WTC11 (cell line): Measurements from ENCODE around the gene ZNF530. TPM values are rescaled to one million over a fixed set of nuclear protein-coding genes. Genes with fewer than 3 reads are reported as not detected.

Experiments used
- ATF1 ChIP-seq: sonication (generic); formaldehyde crosslinking; IDR thresholded peaks from 2 replicates; pipeline ENCODE4 v1.8.1; 2023; ENCODE audit warnings: mild to moderate bottlenecking, moderate library complexity, missing genetic modification reagents
- CREM ChIP-seq: sonication (generic); formaldehyde crosslinking; IDR thresholded peaks from 2 replicates; pipeline ENCODE4 v1.8.1; 2022; ENCODE audit warnings: mild to moderate bottlenecking, missing genetic modification reagents, moderate library complexity
- ELF4 ChIP-seq: sonication (generic); formaldehyde crosslinking; IDR thresholded peaks from 2 replicates; pipeline ENCODE4 v1.8.1; 2022; ENCODE audit warnings: low read depth, mild to moderate bottlenecking, moderate library complexity, missing genetic modification reagents
- MXD4 ChIP-seq: fragments of 250-450 bp; sonication (Bioruptor Pico); IDR thresholded peaks from 2 replicates; pipeline ENCODE4 v1.8.0; 2021; ENCODE audit warnings: mild to moderate bottlenecking, moderate library complexity, borderline replicate concordance
- NFATC4 ChIP-seq: fragments of 250-450 bp; sonication (Bioruptor Pico); IDR thresholded peaks from 2 replicates; pipeline ENCODE4 v1.9.0; 2021; ENCODE audit warnings: mild to moderate bottlenecking
- NFYB ChIP-seq: sonication (generic); formaldehyde crosslinking; conservative IDR thresholded peaks from 2 replicates; pipeline ENCODE4 v1.8.0; 2022; ENCODE audit warnings: low read depth, missing genetic modification reagents
- NR1H2 ChIP-seq: sonication (generic); formaldehyde crosslinking; IDR thresholded peaks from 2 replicates; pipeline ENCODE4 v1.9.0; 2021; ENCODE audit warnings: mild to moderate bottlenecking, moderate library complexity, missing genetic modification reagents
- NR3C1 ChIP-seq: sonication (generic); formaldehyde crosslinking; conservative IDR thresholded peaks from 2 replicates; pipeline ENCODE4 v1.8.1; 2023; ENCODE audit warnings: low read depth, mild to moderate bottlenecking, missing genetic modification reagents
- SOX15 ChIP-seq: fragments of 250-450 bp; sonication (Bioruptor Pico); IDR thresholded peaks from 2 replicates; pipeline ENCODE4 v1.9.0; 2021; ENCODE audit warnings: mild to moderate bottlenecking
- SP1 ChIP-seq: sonication (generic); formaldehyde crosslinking; conservative IDR thresholded peaks from 2 replicates; pipeline ENCODE4 v1.8.1; 2022; ENCODE audit warnings: missing genetic modification reagents
- TCF7 ChIP-seq: sonication (generic); formaldehyde crosslinking; IDR thresholded peaks from 2 replicates; pipeline ENCODE4 v1.8.0; 2022; ENCODE audit warnings: mild to moderate bottlenecking, low read depth, missing genetic modification reagents, moderate library complexity
- TP53 ChIP-seq: sonication (generic); formaldehyde crosslinking; IDR thresholded peaks from 2 replicates; pipeline ENCODE4 v1.8.1; 2023; ENCODE audit warnings: mild to moderate bottlenecking, missing genetic modification reagents
- ZBTB21 ChIP-seq: sonication (generic); formaldehyde crosslinking; IDR thresholded peaks from 2 replicates; pipeline ENCODE4 v1.8.1; 2023; ENCODE audit warnings: mild to moderate bottlenecking, missing genetic modification reagents, borderline replicate concordance
- ZNF671 ChIP-seq: fragments of 250-450 bp; sonication (Bioruptor Pico); IDR thresholded peaks from 2 replicates; pipeline ENCODE4 v1.8.0; 2021; ENCODE audit warnings: mild to moderate bottlenecking
- total RNA-seq: library from RNA; stranded (reverse); gene quantifications from 3 replicates; pipeline ENCODE4 v1.2.3, GENCODE V29; 2021
- TF ChIP-seq, protein P1 (sequence below): fragments of 250-450 bp; sonication (Bioruptor Pico); IDR thresholded peaks from 2 replicates; pipeline ENCODE4 v1.9.0; 2021; ENCODE audit warnings: mild to moderate bottlenecking
- TF ChIP-seq, protein P2 (sequence below): sonication (generic); formaldehyde crosslinking; IDR thresholded peaks from 2 replicates; pipeline ENCODE4 v1.8.1; 2023; ENCODE audit warnings: mild to moderate bottlenecking, missing genetic modification reagents, borderline replicate concordance
- TF ChIP-seq, protein P3 (sequence below): sonication (generic); formaldehyde crosslinking; IDR thresholded peaks from 2 replicates; pipeline ENCODE4 v1.8.0; 2022; ENCODE audit warnings: mild to moderate bottlenecking, missing genetic modification reagents
- TF ChIP-seq, protein P4 (sequence below): sonication (generic); formaldehyde crosslinking; IDR thresholded peaks from 2 replicates; pipeline ENCODE4 v1.8.1; 2022; ENCODE audit warnings: low read depth, mild to moderate bottlenecking, moderate library complexity, missing genetic modification reagents, borderline replicate concordance
- TF ChIP-seq, protein P5 (sequence below): sonication (generic); formaldehyde crosslinking; IDR thresholded peaks from 2 replicates; pipeline ENCODE4 v1.8.1; 2022; ENCODE audit warnings: mild to moderate bottlenecking, missing genetic modification reagents, moderate library complexity, borderline replicate concordance
- TF ChIP-seq, protein P6 (sequence below): sonication (generic); formaldehyde crosslinking; IDR thresholded peaks from 2 replicates; pipeline ENCODE4 v1.8.1; 2023; ENCODE audit warnings: mild to moderate bottlenecking, missing genetic modification reagents
- TF ChIP-seq, protein P7 (sequence below): fragments of 250-450 bp; sonication (Bioruptor Pico); conservative IDR thresholded peaks from 2 replicates; pipeline ENCODE4 v1.9.0; 2021; ENCODE audit warnings: mild to moderate bottlenecking
- TF ChIP-seq, protein P8 (sequence below): sonication (generic); formaldehyde crosslinking; IDR thresholded peaks from 2 replicates; pipeline ENCODE4 v1.8.0; 2023; ENCODE audit warnings: mild to moderate bottlenecking, missing genetic modification reagents

Gene ZNF530
- total RNA-seq, 1 experiment from 2014 or later = 11.2 TPM

DNA sequence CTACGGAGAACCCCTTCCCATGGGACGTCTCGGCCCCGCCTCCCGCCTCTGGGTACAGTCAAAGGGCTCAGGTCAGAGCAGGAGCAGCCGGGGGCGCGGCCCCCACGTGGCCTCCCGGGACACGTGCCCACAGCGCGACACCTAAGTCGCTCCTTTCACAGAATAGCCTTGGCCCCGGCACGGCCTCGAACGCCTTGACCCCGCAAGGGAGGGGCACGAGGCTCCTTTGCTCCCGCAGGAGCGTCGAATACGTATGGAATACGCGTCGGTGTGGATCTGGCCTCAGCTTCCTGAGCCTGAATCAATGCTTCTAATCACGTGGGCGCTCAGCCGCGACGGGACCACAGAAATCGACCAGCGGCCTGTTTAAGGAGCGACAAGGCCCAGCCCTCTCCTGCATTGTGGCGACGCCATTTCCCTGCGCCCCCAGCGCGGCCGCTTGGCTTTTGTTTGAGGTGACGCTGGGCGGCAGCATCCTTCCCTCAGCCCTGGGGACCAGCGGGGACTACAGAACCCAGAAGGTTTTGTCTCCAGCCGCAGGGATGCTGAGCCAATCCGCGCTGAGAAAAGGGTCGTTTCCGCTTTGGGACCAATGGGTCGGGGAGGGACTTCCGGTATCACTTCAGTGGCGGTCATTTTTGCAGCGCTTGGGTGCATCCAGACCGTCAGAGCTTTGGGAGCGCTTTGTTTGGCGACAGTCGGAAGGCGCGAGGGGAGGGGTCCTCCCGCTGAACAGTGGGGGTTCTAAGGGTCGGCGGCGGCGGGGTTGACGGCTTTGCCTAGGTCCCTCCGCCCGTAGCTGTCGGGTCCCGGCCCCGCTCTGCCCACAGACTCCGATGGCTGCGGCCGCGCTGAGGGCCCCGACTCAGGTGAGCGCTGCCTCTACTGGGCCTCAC, 15.9 kb upstream of the ZNF530 start, which contains the start of gene ZIK1 (continued):
- TF ChIP-seq, protein P1, sequence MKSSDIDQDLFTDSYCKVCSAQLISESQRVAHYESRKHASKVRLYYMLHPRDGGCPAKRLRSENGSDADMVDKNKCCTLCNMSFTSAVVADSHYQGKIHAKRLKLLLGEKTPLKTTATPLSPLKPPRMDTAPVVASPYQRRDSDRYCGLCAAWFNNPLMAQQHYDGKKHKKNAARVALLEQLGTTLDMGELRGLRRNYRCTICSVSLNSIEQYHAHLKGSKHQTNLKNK (CRISPR knock-in tag) = no peak
- TF ChIP-seq, protein P2, sequence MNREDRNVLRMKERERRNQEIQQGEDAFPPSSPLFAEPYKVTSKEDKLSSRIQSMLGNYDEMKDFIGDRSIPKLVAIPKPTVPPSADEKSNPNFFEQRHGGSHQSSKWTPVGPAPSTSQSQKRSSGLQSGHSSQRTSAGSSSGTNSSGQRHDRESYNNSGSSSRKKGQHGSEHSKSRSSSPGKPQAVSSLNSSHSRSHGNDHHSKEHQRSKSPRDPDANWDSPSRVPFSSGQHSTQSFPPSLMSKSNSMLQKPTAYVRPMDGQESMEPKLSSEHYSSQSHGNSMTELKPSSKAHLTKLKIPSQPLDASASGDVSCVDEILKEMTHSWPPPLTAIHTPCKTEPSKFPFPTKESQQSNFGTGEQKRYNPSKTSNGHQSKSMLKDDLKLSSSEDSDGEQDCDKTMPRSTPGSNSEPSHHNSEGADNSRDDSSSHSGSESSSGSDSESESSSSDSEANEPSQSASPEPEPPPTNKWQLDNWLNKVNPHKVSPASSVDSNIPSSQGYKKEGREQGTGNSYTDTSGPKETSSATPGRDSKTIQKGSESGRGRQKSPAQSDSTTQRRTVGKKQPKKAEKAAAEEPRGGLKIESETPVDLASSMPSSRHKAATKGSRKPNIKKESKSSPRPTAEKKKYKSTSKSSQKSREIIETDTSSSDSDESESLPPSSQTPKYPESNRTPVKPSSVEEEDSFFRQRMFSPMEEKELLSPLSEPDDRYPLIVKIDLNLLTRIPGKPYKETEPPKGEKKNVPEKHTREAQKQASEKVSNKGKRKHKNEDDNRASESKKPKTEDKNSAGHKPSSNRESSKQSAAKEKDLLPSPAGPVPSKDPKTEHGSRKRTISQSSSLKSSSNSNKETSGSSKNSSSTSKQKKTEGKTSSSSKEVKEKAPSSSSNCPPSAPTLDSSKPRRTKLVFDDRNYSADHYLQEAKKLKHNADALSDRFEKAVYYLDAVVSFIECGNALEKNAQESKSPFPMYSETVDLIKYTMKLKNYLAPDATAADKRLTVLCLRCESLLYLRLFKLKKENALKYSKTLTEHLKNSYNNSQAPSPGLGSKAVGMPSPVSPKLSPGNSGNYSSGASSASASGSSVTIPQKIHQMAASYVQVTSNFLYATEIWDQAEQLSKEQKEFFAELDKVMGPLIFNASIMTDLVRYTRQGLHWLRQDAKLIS = no peak; the same call in 1 of the 2 replicates
- peak; percentile 97 for TF ChIP-seq TP53 (CRISPR knock-in tag)
- TF ChIP-seq ZNF671 (CRISPR knock-in tag) = no peak
- TF ChIP-seq, protein P3, sequence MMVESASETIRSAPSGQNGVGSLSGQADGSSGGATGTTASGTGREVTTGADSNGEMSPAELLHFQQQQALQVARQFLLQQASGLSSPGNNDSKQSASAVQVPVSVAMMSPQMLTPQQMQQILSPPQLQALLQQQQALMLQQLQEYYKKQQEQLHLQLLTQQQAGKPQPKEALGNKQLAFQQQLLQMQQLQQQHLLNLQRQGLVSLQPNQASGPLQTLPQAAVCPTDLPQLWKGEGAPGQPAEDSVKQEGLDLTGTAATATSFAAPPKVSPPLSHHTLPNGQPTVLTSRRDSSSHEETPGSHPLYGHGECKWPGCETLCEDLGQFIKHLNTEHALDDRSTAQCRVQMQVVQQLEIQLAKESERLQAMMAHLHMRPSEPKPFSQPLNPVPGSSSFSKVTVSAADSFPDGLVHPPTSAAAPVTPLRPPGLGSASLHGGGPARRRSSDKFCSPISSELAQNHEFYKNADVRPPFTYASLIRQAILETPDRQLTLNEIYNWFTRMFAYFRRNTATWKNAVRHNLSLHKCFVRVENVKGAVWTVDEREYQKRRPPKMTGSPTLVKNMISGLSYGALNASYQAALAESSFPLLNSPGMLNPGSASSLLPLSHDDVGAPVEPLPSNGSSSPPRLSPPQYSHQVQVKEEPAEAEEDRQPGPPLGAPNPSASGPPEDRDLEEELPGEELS (CRISPR knock-in tag) = peak; percentile 96
- TF ChIP-seq, protein P4, sequence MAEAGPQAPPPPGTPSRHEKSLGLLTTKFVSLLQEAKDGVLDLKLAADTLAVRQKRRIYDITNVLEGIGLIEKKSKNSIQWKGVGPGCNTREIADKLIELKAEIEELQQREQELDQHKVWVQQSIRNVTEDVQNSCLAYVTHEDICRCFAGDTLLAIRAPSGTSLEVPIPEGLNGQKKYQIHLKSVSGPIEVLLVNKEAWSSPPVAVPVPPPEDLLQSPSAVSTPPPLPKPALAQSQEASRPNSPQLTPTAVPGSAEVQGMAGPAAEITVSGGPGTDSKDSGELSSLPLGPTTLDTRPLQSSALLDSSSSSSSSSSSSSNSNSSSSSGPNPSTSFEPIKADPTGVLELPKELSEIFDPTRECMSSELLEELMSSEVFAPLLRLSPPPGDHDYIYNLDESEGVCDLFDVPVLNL (CRISPR knock-in tag) = peak; percentile 93
- no peak for TF ChIP-seq MXD4 (CRISPR knock-in tag)
- peak; percentile 85 for TF ChIP-seq SP1 (CRISPR knock-in tag)
- TF ChIP-seq, protein P5, sequence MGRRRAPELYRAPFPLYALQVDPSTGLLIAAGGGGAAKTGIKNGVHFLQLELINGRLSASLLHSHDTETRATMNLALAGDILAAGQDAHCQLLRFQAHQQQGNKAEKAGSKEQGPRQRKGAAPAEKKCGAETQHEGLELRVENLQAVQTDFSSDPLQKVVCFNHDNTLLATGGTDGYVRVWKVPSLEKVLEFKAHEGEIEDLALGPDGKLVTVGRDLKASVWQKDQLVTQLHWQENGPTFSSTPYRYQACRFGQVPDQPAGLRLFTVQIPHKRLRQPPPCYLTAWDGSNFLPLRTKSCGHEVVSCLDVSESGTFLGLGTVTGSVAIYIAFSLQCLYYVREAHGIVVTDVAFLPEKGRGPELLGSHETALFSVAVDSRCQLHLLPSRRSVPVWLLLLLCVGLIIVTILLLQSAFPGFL (CRISPR knock-in tag) = no peak
- TF ChIP-seq NR1H2 (CRISPR knock-in tag) = peak; percentile 90; the same call in 1 of the 2 replicates
- TF ChIP-seq ZBTB21 (CRISPR knock-in tag) = peak; percentile 78
- no peak for TF ChIP-seq NFATC4 (CRISPR knock-in tag)
- TF ChIP-seq, protein P6, sequence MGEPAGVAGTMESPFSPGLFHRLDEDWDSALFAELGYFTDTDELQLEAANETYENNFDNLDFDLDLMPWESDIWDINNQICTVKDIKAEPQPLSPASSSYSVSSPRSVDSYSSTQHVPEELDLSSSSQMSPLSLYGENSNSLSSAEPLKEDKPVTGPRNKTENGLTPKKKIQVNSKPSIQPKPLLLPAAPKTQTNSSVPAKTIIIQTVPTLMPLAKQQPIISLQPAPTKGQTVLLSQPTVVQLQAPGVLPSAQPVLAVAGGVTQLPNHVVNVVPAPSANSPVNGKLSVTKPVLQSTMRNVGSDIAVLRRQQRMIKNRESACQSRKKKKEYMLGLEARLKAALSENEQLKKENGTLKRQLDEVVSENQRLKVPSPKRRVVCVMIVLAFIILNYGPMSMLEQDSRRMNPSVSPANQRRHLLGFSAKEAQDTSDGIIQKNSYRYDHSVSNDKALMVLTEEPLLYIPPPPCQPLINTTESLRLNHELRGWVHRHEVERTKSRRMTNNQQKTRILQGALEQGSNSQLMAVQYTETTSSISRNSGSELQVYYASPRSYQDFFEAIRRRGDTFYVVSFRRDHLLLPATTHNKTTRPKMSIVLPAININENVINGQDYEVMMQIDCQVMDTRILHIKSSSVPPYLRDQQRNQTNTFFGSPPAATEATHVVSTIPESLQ (CRISPR knock-in tag) = no peak
- peak; percentile 94; the same call in 1 of the 2 replicates for TF ChIP-seq TCF7 (CRISPR knock-in tag)
- TF ChIP-seq NFYB (CRISPR knock-in tag) = peak; percentile 61
- peak; percentile 89 for TF ChIP-seq CREM
- TF ChIP-seq ATF1 (CRISPR knock-in tag) = peak; percentile 87; the same call in 1 of the 2 replicates
- peak; percentile 90; the same call in 1 of the 2 replicates for TF ChIP-seq ELF4 (CRISPR knock-in tag)
- TF ChIP-seq NR3C1 = peak; percentile 64; the same call in 1 of the 2 replicates
- TF ChIP-seq, protein P7, sequence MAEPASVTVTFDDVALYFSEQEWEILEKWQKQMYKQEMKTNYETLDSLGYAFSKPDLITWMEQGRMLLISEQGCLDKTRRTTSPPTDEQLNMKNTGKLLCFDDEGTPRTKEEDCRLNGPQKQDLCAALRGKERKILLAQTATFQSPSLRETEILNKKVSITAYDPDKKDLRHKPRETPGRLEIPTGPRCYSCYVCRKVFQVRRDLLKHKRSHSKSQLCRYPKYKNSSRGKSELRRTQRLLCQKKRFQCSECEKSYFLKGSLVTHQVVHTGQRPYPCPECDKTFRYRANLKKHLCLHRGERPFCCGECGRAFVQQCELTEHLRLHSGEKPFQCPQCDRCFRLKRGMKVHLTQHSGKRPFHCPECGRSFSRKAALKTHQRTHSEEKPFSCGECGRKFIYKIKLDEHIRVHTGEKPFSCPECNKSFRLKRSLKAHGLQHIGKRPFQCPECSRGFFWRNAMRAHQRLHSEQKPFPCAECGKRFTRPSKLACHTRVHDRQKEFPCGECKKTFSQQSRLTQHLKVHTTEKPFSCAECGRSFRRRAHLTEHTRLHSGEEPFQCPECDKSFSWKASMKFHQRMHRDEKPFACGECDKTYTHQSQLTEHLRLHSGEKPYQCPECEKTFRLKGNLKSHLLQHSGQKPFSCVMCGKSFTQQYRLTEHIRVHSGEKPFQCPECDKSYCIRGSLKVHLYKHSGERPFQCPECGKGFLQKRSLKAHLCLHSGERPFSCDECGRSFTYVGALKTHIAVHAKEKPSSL (CRISPR knock-in tag) = no peak
- no peak for TF ChIP-seq SOX15 (CRISPR knock-in tag)
- TF ChIP-seq, protein P8, sequence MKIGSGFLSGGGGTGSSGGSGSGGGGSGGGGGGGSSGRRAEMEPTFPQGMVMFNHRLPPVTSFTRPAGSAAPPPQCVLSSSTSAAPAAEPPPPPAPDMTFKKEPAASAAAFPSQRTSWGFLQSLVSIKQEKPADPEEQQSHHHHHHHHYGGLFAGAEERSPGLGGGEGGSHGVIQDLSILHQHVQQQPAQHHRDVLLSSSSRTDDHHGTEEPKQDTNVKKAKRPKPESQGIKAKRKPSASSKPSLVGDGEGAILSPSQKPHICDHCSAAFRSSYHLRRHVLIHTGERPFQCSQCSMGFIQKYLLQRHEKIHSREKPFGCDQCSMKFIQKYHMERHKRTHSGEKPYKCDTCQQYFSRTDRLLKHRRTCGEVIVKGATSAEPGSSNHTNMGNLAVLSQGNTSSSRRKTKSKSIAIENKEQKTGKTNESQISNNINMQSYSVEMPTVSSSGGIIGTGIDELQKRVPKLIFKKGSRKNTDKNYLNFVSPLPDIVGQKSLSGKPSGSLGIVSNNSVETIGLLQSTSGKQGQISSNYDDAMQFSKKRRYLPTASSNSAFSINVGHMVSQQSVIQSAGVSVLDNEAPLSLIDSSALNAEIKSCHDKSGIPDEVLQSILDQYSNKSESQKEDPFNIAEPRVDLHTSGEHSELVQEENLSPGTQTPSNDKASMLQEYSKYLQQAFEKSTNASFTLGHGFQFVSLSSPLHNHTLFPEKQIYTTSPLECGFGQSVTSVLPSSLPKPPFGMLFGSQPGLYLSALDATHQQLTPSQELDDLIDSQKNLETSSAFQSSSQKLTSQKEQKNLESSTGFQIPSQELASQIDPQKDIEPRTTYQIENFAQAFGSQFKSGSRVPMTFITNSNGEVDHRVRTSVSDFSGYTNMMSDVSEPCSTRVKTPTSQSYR (CRISPR knock-in tag) = peak; percentile 97
